ENCODE data around the gene BBS10.
"Not testable (repeated sequence)": the region's sequence is repeated elsewhere in the genome, so short reads cannot be mapped to it uniquely, and the experiment has no call there.

The BBS10 gene

GRCh38 chr12:76348079-76348901, at the start of gene BBS10:
Gene BBS10, minus strand, starts transcription at chr12:76348415. Its CDS starts 57 bp downstream, at chr12:76348358.
- DNase-seq: peak; percentile 38 to 77

GRCh38 chr12:76391461-76391860, 43.2 kb upstream of the BBS10 start:
- DNase-seq: no peak

GRCh38 chr12:76387614-76388013, 39.4 kb upstream of the BBS10 start:
- DNase-seq: no peak

GRCh38 chr12:76384560-76384959, 36.3 kb upstream of the BBS10 start:
- DNase-seq: no peak

- no peak for DNase-seq
These were observed 35.8 kb upstream of the BBS10 start for GRCh38 chr12:76383988-76384387.

GRCh38 chr12:76379261-76379660, 31.0 kb upstream of the BBS10 start:
- DNase-seq: no peak

- not testable (repeated sequence) for DNase-seq
These were observed 28.7 kb upstream of the BBS10 start for GRCh38 chr12:76376876-76377275.

GRCh38 chr12:76375939-76376338, 27.7 kb upstream of the BBS10 start:
- DNase-seq: no peak

GRCh38 chr12:76375470-76375869, 27.3 kb upstream of the BBS10 start:
- no peak for DNase-seq

GRCh38 chr12:76374386-76375020, 26.3 kb upstream of the BBS10 start:
- DNase-seq: no peak

- no peak for DNase-seq
These were observed 20.0 kb upstream of the BBS10 start for GRCh38 chr12:76368230-76368629.

GRCh38 chr12:76366163-76366562, 17.9 kb upstream of the BBS10 start:
- DNase-seq: no peak

- DNase-seq: not testable (repeated sequence)
These were observed 15.9 kb upstream of the BBS10 start for GRCh38 chr12:76364131-76364530.

- DNase-seq: no peak
These were observed 12.1 kb upstream of the BBS10 start for GRCh38 chr12:76360316-76360715.

- no peak for DNase-seq
These were observed 7.9 kb upstream of the BBS10 start for GRCh38 chr12:76356071-76356470.

- no peak for DNase-seq
These were observed 1.3 kb downstream of the BBS10 start for GRCh38 chr12:76346798-76347420.

- DNase-seq: no peak
These were observed 2.0 kb downstream of the BBS10 start for GRCh38 chr12:76346236-76346635.

- DNase-seq: no peak
These were observed 2.6 kb downstream of the BBS10 start for GRCh38 chr12:76345569-76345968.

GRCh38 chr12:76341436-76342030, 6.7 kb downstream of the BBS10 start:
- no peak for DNase-seq

GRCh38 chr12:76340680-76341435, 7.4 kb downstream of the BBS10 start:
- no peak for DNase-seq

- DNase-seq: no peak
These were observed 10.6 kb downstream of the BBS10 start for GRCh38 chr12:76337583-76337982.

- DNase-seq: no peak
These were observed 15.6 kb downstream of the BBS10 start for GRCh38 chr12:76332606-76333005.

GRCh38 chr12:76329606-76330005, 18.6 kb downstream of the BBS10 start:
- DNase-seq: no peak

Measured in cerebellar nuclear complex (tissue), 1 donor.